WERI-Rb-1 (cell line): ENCODE measurements around the gene DEPDC5.
"Not testable (repeated sequence)": the region's sequence is repeated elsewhere in the genome, so short reads cannot be mapped to it uniquely, and the experiment has no call there.

ENCODE experiments used
- DNase-seq: peaks from one replicate; pipeline ENCODE4 v3.0.0-alpha.2; 2020
- H3K27ac ChIP-seq: fragments of 250-450 bp; sonication (Bioruptor Pico); 2 replicates; pipeline ENCODE4 v1.5.1; 2020; ENCODE audit warnings: mild to moderate bottlenecking, moderate library complexity
- H3K27me3 ChIP-seq: fragments of 250-450 bp; sonication (Bioruptor Pico); 2 replicates; pipeline ENCODE4 v1.5.1; 2021; ENCODE audit warnings: mild to moderate bottlenecking, low read depth, moderate library complexity; ENCODE audit not compliant: insufficient read depth, severe bottlenecking
- H3K36me3 ChIP-seq: fragments of 250-450 bp; sonication (Bioruptor Pico); 2 replicates; pipeline ENCODE4 v1.5.1; 2020; ENCODE audit warnings: mild to moderate bottlenecking, moderate library complexity
- H3K4me3 ChIP-seq: 2 replicates; pipeline ENCODE4 v1.5.1; 2011; ENCODE audit warnings: low read depth, mild to moderate bottlenecking, control low read depth, low read length
- H3K9me3 ChIP-seq: fragments of 250-450 bp; sonication (Bioruptor Pico); 2 replicates; pipeline ENCODE4 v1.5.1; 2021; ENCODE audit warnings: mild to moderate bottlenecking, moderate library complexity; ENCODE audit not compliant: severe bottlenecking
- TF ChIP-seq, protein P1 (sequence below): IDR thresholded peaks from 2 replicates; pipeline ENCODE4 v1.5.1; 2011; ENCODE audit warnings: low read depth, mild to moderate bottlenecking, control low read depth, inconsistent platforms, low read length

Gene DEPDC5

DNA sequence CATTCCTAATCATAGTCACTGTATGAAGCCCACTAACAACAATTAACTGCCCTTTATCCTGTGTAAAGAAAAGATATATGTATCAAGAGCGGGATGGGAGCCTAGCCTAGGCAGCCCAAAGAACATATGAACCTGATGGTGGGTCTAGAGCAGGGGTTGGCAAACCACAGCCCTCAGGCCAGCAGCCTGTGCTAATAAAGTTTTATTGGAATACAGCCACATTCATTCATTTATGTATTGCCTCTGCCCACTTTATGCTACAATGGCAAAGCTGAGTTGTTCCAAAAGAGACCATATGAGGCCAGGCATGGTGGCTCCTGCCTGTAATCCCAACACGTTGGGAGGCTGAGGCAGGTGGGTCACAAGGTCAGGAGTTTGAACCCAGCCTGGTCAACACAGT is 17.4 kb upstream of the DEPDC5 start:
- H3K27me3 ChIP-seq, result no peaks in the 10 kb centered on the region
- no peaks in the 10 kb centered on the region for H3K9me3 ChIP-seq
- no peak overlapping the region for H3K27ac ChIP-seq
- H3K4me3 ChIP-seq, result no peak overlapping the region
- H3K36me3 ChIP-seq, result peaks cover 6% of the 10 kb centered on the region
- TF ChIP-seq, protein P1, sequence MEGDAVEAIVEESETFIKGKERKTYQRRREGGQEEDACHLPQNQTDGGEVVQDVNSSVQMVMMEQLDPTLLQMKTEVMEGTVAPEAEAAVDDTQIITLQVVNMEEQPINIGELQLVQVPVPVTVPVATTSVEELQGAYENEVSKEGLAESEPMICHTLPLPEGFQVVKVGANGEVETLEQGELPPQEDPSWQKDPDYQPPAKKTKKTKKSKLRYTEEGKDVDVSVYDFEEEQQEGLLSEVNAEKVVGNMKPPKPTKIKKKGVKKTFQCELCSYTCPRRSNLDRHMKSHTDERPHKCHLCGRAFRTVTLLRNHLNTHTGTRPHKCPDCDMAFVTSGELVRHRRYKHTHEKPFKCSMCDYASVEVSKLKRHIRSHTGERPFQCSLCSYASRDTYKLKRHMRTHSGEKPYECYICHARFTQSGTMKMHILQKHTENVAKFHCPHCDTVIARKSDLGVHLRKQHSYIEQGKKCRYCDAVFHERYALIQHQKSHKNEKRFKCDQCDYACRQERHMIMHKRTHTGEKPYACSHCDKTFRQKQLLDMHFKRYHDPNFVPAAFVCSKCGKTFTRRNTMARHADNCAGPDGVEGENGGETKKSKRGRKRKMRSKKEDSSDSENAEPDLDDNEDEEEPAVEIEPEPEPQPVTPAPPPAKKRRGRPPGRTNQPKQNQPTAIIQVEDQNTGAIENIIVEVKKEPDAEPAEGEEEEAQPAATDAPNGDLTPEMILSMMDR, result no peak
- DNase-seq, result no peak

DNA sequence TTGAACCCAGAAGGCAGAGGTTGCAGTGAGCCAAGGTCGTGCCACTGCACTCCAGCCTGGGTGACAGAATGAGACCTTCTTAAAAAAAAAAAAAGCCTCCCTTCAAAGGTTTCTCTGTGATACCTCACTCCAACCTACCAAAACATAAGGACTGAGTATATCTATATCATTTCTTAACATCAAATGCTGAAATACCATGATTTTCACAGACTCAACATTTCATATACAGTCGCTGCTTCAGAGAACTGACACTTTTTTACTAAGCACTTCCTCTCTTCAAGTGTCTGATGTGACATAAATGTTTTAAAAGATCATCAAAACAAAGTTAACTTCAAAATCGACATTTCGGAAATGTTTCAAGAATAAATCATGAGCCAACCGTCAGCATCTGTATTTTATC is 15.9 kb upstream of the DEPDC5 start:
- Histone ChIP-seq H3K4me3 (no peak overlapping the region), H3K9me3 (no peaks in the 10 kb centered on the region), H3K27ac (no peak overlapping the region), H3K27me3 (no peaks in the 10 kb centered on the region), H3K36me3 (peaks cover 12% of the 10 kb centered on the region)
- DNase-seq, result no peak
- TF ChIP-seq, protein P1, result no peak

DNA sequence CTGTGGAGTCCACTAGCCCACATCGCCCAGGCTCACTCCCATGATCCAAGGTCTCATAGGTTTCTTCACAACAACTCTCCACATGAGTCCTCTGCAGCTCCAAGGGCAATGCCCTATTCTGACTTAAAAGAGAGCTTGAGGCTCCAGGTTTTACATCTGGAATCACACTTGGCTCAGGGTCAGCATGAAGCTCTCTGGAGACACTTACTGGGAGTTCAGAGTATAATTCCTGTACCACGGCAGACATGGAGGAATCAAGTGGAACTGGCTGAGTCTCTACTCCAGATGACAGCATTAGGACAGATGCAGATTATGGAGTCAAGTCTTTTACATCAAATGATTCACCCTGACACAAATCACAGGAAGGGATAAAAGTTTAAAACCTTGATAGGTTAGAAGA is 15.3 kb upstream of the DEPDC5 start:
- Histone ChIP-seq H3K4me3 (no peak overlapping the region), H3K36me3 (peaks cover 12% of the 10 kb centered on the region), H3K27ac (no peak overlapping the region), H3K27me3 (no peaks in the 10 kb centered on the region), H3K9me3 (no peaks in the 10 kb centered on the region)
- TF ChIP-seq, protein P1, result no peak
- DNase-seq, result no peak

DNA sequence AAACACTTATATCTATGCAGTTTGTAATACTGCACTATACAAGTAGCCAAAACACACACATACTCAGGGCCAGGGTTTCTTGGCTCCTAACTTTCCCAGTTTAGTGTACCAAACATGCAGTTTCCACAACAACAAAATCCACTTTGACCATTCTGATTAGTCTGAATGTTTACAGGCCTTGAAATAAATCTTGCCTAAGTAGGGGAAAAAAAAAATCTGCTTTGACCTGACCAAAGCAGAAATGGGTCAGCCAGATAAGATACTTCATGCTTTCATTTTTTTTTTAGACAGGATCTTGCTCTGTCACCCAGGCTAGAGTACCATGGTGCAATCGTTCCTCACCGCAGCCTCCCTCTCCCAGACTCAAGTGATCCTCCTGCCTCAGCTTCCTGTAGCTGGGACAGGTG is 14.0 kb upstream of the DEPDC5 start:
- Histone ChIP-seq H3K27me3 (no peaks in the 10 kb centered on the region), H3K36me3 (peaks cover 12% of the 10 kb centered on the region), H3K27ac (no peak overlapping the region), H3K9me3 (no peaks in the 10 kb centered on the region), H3K4me3 (no peak overlapping the region)
- TF ChIP-seq, protein P1, result no peak
- DNase-seq, result no peak

DNA sequence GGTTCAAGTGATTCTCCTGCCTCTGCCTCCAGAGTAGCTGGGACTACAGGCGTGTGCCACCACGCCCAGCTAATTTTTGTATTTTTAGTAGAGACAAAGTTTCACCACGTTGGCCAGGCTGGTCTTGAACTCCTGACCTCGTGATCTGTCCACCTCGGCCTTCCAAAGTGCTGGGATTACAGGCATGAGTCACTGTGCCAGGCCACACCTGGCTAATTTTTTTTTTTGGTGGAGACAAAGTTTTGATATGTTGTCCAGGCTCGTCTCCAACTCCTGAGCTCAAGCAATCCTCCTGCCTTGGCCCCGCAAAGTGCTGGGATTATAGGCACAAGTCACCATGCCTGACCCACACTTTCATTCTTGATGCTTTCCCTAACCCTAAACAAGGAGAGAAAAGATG is 13.5 kb upstream of the DEPDC5 start:
- not testable (repeated sequence) for H3K9me3 ChIP-seq, DNase-seq, H3K27ac ChIP-seq, H3K4me3 ChIP-seq, H3K27me3 ChIP-seq
- H3K36me3 ChIP-seq, result peaks cover 12% of the 10 kb centered on the region

DNA sequence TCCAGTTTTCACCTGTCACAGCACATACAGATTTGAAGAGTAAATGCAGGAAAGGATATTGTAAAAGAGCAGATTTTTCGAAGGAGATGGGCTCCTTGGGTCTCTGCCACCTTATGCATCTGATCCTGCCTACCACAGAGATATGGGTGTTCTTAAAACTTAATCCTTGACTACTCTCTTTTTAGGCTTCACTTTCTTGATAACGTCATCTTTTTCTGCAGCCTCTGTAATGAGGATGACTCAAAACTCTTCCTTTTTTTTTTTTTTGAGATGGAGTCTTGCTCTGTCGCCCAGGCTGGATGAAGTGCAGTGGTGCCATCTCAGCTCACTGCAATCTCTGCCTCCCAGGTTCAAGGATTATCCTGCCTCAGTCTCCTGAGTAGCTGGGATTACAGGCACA is 11.7 kb upstream of the DEPDC5 start:
- TF ChIP-seq, protein P1, result no peak
- no peak for DNase-seq
- Histone ChIP-seq H3K36me3 (peaks cover 18% of the 10 kb centered on the region), H3K27me3 (no peaks in the 10 kb centered on the region), H3K4me3 (no peak overlapping the region), H3K9me3 (no peaks in the 10 kb centered on the region), H3K27ac (no peak overlapping the region)
